GM15510 (cell line): ENCODE data around the gene PITPNM2.

Experiments used
- POLR2A ChIP-seq: IDR thresholded peaks from 3 replicates; pipeline ENCODE4 v1.6.1; 2011; ENCODE audit warnings: borderline replicate concordance; ENCODE audit not compliant: insufficient read length; ENCODE audit errors: extremely low read depth

PITPNM2 gene

GRCh38 chr12:123150744-123151456, at the start of gene PITPNM2:
PITPNM2 (minus strand) TSS chr12:123151090; CDS start chr12:123034590, 116,500 bp downstream.
- TF ChIP-seq POLR2A: no peak

GRCh38 chr12:123200414-123200813, 49.5 kb upstream of the PITPNM2 start:
- TF ChIP-seq POLR2A: no peak

GRCh38 chr12:123199936-123200335, 49.0 kb upstream of the PITPNM2 start:
- TF ChIP-seq POLR2A: no peak

GRCh38 chr12:123187637-123188036, 36.7 kb upstream of the PITPNM2 start:
- TF ChIP-seq POLR2A: no peak

- no peak for TF ChIP-seq POLR2A
Observed at GRCh38 chr12:123180171-123180570, 29.3 kb upstream of the PITPNM2 start.

GRCh38 chr12:123171967-123172366, 21.1 kb upstream of the PITPNM2 start:
- no peak for TF ChIP-seq POLR2A

GRCh38 chr12:123167329-123167728, 16.4 kb upstream of the PITPNM2 start:
- TF ChIP-seq POLR2A: no peak

GRCh38 chr12:123165537-123165936, 14.6 kb upstream of the PITPNM2 start:
- TF ChIP-seq POLR2A: no peak

GRCh38 chr12:123164710-123165261, 13.9 kb upstream of the PITPNM2 start:
- no peak for TF ChIP-seq POLR2A

GRCh38 chr12:123164222-123164621, 13.3 kb upstream of the PITPNM2 start:
- TF ChIP-seq POLR2A: no peak

GRCh38 chr12:123163227-123163626, 12.3 kb upstream of the PITPNM2 start:
- TF ChIP-seq POLR2A: no peak

GRCh38 chr12:123160801-123161487, 10.1 kb upstream of the PITPNM2 start:
- TF ChIP-seq POLR2A: no peak

GRCh38 chr12:123153906-123154305, 3.0 kb upstream of the PITPNM2 start:
- TF ChIP-seq POLR2A: no peak

GRCh38 chr12:123152833-123153232, 1.9 kb upstream of the PITPNM2 start:
- TF ChIP-seq POLR2A: no peak

- peak; percentile 13 for TF ChIP-seq POLR2A
Observed at GRCh38 chr12:123151457-123152454, 866 bp upstream of the PITPNM2 start.

- TF ChIP-seq POLR2A: no peak
Observed at GRCh38 chr12:123150275-123150743, 581 bp downstream of the PITPNM2 start.
